Uterus (tissue), 4 donors: Measurements from ENCODE around the gene DOCK1. TPM values are rescaled to one million over a fixed set of nuclear protein-coding genes. Genes with fewer than 3 reads are reported as not detected.

ENCODE experiments used
- DNase-seq, 2 donors: peaks; one replicate each; pipeline ENCODE4 v3.0.0-alpha.2; 2019 to 2020
- H3K27ac ChIP-seq, 2 donors: fragments of 200-600 bp; sonication (generic); 1 replicate in 1 of 2; 2 replicates in 1 of 2; pipeline ENCODE4 v1.5.1; 2016 to 2018
- H3K27me3 ChIP-seq, 2 donors: fragments of 200-600 bp; sonication (generic); one replicate each; pipeline ENCODE4 v1.5.1; 2018 to 2019; ENCODE audit warnings: control low read depth in 1 of 2
- H3K36me3 ChIP-seq, 2 donors: fragments of 200-600 bp; sonication (generic); one replicate each; pipeline ENCODE4 v1.5.1; 2019; ENCODE audit warnings: control low read depth in 1 of 2
- H3K4me1 ChIP-seq, 2 donors: fragments of 200-600 bp; sonication (generic); one replicate each; pipeline ENCODE4 v1.5.1; 2018 to 2019; ENCODE audit warnings: control low read depth in 1 of 2
- H3K4me3 ChIP-seq, 2 donors: fragments of 200-600 bp; sonication (generic); 1 replicate in 1 of 2; 2 replicates in 1 of 2; pipeline ENCODE4 v1.5.1; 2018 to 2019; ENCODE audit warnings: mild to moderate bottlenecking in 1 of 2
- H3K9me3 ChIP-seq, 2 donors: fragments of 200-600 bp; sonication (generic); one replicate each; pipeline ENCODE4 v1.5.1; 2019; ENCODE audit warnings: control low read depth in 1 of 2
- POLR2A ChIP-seq, 2 donors: fragments of 450-650 bp; IDR thresholded peaks; one replicate each; pipeline ENCODE4 v1.6.1; 2016; ENCODE audit warnings: antibody characterized with exemption in 2 of 2, mild to moderate bottlenecking in 1 of 2, moderate library complexity in 1 of 2
- intact Hi-C: fragments of 100-400 bp; cut with DNase I; formaldehyde crosslinking; loops from one replicate; pipeline ENCODE4 v1.15.1; 2023; ENCODE audit warnings: low total_unique reads
- total RNA-seq, 4 donors: library from RNA; depleted of rRNA in 3 of 4; stranded (reverse); fragments of >200 nt in 3 of 4; gene quantifications; one replicate each; pipeline versions ENCODE4 v1.1.0 to v1.2.4, GENCODE V29; 2014 to 2023
- TF ChIP-seq, protein P1 (sequence below), 4 experiments: fragments of 200-600 bp in 2 of 4; fragments of 450-650 bp in 2 of 4; sonication (generic) in 2 of 4; IDR thresholded peaks; one replicate each; pipeline ENCODE4 v1.5.1; 2016 to 2019; ENCODE audit warnings: antibody characterized with exemption in 4 of 4, mild to moderate bottlenecking in 2 of 4, moderate library complexity in 1 of 4
- donor health status: DM: yes; HTN: yes; CAD: no.

DOCK1 gene
- total RNA-seq, 4 donors from 2014 or later: 15.6 to 130 (median 65.0) TPM

DNA sequence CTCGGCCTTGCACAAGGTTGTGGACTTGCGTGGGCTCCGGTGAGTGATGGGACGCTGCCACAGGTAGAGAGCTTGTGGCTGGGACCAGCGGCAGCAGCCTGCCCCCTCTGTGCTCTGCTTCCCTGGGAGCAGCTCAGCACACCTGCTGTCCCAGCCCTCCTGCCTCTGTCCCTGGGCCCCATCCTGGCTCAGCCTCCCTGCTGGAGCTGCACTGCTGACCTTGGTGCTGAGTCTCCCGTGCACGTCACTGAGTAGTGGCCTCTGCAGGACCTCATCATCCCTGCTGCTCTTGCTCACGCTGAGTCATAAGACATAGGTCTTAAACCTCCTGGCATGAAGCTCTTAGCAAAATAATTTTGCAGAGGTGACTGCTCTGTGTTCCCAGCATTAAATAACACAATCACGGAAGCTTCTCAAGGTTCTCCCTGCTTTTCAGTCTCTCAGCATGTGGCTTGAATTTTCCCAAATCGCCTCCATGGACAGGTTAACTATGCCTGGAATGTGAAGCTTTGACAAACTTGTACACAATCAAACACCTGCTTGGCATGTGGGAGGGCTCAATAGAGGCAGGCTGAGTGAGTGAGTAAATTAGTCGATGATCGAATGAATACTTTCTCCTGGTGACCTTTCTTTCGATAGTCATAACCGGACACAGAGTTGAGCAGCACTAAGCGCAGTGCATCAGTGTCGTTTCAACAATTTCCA lies 580.1 kb downstream of the DOCK1 start:
- Histone ChIP-seq H3K36me3 (no peaks in the 10 kb centered on the region), H3K4me1 (no peaks in the 10 kb centered on the region), H3K9me3 (no peaks in the 10 kb centered on the region), H3K27me3 (no peaks in the 10 kb centered on the region), H3K27ac (no peak overlapping the region), H3K4me3 (no peak overlapping the region)
- TF ChIP-seq, protein P1, sequence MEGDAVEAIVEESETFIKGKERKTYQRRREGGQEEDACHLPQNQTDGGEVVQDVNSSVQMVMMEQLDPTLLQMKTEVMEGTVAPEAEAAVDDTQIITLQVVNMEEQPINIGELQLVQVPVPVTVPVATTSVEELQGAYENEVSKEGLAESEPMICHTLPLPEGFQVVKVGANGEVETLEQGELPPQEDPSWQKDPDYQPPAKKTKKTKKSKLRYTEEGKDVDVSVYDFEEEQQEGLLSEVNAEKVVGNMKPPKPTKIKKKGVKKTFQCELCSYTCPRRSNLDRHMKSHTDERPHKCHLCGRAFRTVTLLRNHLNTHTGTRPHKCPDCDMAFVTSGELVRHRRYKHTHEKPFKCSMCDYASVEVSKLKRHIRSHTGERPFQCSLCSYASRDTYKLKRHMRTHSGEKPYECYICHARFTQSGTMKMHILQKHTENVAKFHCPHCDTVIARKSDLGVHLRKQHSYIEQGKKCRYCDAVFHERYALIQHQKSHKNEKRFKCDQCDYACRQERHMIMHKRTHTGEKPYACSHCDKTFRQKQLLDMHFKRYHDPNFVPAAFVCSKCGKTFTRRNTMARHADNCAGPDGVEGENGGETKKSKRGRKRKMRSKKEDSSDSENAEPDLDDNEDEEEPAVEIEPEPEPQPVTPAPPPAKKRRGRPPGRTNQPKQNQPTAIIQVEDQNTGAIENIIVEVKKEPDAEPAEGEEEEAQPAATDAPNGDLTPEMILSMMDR (IDR thresholded peaks at IDR 0.05): no peak
- no peak for TF ChIP-seq POLR2A (IDR thresholded peaks at IDR 0.05)
- intact Hi-C loops: no loop called here
- DNase-seq: no peak

DNA sequence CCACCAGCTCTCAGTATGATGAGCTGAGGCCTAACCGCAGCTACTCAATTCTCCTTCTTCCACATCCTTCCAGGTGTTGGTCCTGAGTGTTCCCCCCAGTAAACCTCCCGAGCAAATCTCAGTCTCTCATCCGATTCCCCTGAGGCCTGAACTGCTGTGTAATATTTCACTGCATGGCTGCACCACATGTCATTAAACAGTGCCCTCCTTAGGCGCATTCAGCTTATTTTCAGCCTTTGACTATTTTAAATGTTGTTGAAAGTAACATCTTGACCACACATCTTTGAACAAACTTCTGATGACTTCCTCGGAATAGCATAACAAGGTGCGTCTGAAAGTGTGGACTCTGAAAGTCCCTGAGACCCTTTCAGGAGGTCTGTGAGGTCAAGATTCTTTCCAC lies 581.1 kb downstream of the DOCK1 start:
- H3K4me3 ChIP-seq: no peak overlapping the region
- TF ChIP-seq, protein P1 (IDR thresholded peaks at IDR 0.05): no peak
- no peak for TF ChIP-seq POLR2A (IDR thresholded peaks at IDR 0.05)
- DNase-seq: no peak
- H3K9me3 ChIP-seq: no peaks in the 10 kb centered on the region
- H3K36me3 ChIP-seq: no peaks in the 10 kb centered on the region
- H3K27ac ChIP-seq: no peak overlapping the region
- intact Hi-C loops: no loop called here
- H3K27me3 ChIP-seq: no peaks in the 10 kb centered on the region
- H3K4me1 ChIP-seq: no peaks in the 10 kb centered on the region

GRCh38 chr10:127492607-127493250 lies 587.5 kb downstream of the DOCK1 start:
- no peak for TF ChIP-seq POLR2A (IDR thresholded peaks at IDR 0.05)
- TF ChIP-seq, protein P1 (IDR thresholded peaks at IDR 0.05): no peak
- intact Hi-C loops: no loop called here
- H3K27me3 ChIP-seq: no peaks in the 10 kb centered on the region
- no peaks in the 10 kb centered on the region for H3K4me1 ChIP-seq
- H3K27ac ChIP-seq: no peak overlapping the region
- no peaks in the 10 kb centered on the region for H3K36me3 ChIP-seq
- H3K9me3 ChIP-seq: no peaks in the 10 kb centered on the region
- DNase-seq: no peak
- no peak overlapping the region for H3K4me3 ChIP-seq

- Histone ChIP-seq H3K4me1 (no peaks in the 10 kb centered on the region), H3K36me3 (no peaks in the 10 kb centered on the region), H3K4me3 (no peak overlapping the region), H3K27ac (no peak overlapping the region), H3K9me3 (no peaks in the 10 kb centered on the region), H3K27me3 (no peaks in the 10 kb centered on the region)
- no peak for DNase-seq
- TF ChIP-seq, protein P1 (IDR thresholded peaks at IDR 0.05): no peak
- TF ChIP-seq POLR2A (IDR thresholded peaks at IDR 0.05): no peak
- intact Hi-C loops: no loop called here
These were observed 590.8 kb downstream of the DOCK1 start for GRCh38 chr10:127496035-127496434.

GRCh38 chr10:127497685-127498084 lies 592.5 kb downstream of the DOCK1 start:
- TF ChIP-seq POLR2A (IDR thresholded peaks at IDR 0.05): no peak
- TF ChIP-seq, protein P1 (IDR thresholded peaks at IDR 0.05): no peak
- Histone ChIP-seq H3K27me3 (no peaks in the 10 kb centered on the region), H3K36me3 (no peaks in the 10 kb centered on the region), H3K4me3 (no peak overlapping the region), H3K4me1 (no peaks in the 10 kb centered on the region), H3K9me3 (no peaks in the 10 kb centered on the region), H3K27ac (no peak overlapping the region)
- intact Hi-C loops: no loop called here
- no peak for DNase-seq
